HG03558 (cell line): Measurements from ENCODE around the gene AKAP13.
"Not testable (repeated sequence)": the region's sequence is repeated elsewhere in the genome, so short reads cannot be mapped to it uniquely, and the experiment has no call there.

Experiments used
- ATAC-seq: cut with Tn5 transposase; IDR thresholded peaks from one replicate; pipeline ENCODE4 v1.9.1; 2021; ENCODE audit warnings: moderate number of reproducible peaks; ENCODE audit not compliant: unreplicated experiment; ENCODE audit errors: extremely low read depth

The AKAP13 gene

DNA sequence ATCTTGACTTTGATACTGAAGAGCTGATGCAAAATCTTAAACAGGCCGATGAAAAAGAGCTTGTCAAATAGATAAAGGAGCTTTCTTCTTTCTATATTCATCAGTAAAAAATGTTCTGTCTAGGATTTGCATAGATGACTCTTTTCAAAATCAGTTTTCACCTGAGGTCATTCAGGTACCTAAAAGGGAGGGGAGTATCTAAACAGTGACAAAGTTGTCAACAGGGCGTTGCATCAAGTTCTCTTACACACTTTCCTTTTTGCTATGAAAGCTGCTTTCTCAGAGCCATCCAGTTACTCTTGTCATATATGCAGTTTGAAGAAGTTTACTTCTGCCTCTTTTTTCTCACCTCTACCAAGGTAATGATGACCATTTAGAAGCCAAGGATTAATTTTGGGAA lies 60.0 kb downstream of the AKAP13 start:
- ATAC-seq = no peak

DNA sequence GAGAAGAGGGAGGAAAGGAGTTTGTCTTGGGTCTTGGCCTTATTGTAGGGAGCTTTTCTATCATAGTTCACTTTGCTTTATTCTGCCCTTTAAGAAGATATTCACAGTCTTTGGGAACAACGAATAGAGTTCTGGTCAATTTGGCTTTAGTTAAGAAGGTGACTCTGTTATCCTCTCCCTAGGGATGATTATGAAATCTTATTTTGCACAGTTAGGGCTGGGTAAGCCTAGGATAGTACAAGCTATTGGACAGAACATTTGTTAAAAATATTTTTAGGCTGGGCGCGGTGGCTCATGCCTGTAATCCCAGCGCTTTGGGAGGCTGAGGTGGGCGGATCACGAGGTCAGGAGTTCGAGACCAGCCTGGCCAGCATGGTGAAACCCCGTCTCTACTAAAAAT lies 61.5 kb downstream of the AKAP13 start:
- not testable (repeated sequence) for ATAC-seq

DNA sequence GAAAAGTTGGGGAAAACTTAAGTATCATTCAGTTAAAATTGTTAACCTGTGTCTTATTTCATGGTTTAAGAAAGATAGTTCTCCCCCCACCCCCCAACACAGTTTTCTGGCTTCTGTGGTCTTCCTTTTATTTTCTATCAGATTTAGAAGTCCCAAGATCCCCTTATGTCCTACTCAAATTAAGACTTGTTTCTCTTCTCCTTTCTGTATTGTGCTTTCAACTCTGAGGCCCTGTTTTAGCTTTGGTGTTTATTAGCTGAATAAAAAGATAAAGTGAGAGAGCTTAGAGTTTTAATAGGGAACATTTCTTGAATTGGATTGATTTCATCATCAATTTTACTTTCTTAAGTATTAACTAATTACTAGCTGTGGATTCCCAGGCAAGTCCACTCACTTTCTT lies 62.6 kb downstream of the AKAP13 start:
- no peak for ATAC-seq

DNA sequence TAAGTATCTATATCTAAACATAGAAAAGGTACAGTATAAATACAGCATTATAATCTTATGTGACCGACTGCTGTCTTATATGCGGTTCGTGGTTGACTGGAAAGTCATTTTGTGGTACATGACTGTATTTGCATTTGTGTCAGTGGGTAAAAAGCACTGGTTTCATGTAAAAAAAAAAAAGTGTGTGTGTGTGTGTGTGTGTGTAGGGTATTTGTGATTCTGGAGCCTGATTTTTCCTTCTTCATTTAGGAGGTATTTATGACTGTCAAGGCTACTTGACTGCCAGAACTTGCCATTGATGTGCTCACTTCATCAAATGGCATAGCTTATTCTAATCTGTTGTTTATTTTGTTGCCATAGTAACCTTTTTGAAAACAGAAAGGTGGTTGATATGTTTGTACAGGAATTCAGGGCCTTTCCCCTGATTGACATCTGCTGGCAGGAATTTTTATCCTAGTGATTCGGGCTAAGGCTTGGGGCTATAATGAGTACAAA lies 63.2 kb downstream of the AKAP13 start:
- no peak for ATAC-seq

DNA sequence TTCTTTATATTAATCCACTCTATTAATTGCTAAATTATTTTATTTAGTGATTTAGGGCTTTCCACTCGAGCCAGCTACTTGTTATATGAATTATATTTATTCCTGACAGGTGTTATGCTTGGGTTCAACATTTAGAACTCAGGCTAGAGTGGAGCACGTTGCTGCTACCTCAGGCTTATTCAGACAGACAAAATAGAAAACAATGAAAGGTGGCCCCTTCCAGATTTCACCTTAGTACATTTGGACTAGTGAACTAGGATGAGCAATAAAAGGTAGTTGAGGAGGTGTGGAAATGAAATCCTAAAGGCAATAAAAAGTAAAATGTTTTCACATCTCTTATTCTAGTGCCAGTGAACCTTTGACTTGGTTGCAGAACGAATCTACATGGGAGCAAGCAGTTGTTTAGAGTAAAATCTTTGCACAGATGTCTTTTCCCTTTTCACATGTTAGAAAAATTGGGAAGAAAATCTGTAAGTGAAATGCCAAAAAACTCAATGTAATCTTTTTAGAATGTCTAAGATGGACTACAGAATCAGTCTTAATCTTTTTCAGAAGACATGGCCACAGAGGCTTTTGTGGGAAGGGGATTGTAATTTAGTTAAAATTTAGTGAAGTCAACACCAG lies 63.8 kb downstream of the AKAP13 start:
- ATAC-seq = no peak

DNA sequence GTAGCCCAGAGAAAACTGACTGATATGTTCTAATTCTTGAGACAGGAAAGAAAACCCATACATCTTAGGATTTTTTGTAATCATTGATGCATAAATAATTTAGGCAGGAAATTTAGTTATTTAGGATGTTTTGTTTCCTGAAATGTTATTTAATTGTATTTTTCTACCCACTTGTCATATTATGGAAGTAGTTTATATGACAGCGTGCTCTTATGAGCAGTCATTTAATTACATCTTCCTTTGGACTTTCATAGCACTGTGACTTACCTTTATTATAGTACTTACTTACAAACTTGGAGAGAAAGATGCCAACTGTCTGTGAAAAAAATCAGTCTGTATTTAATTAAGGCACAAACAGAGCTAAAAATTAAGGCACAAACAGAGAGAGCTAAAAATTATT lies 65.0 kb downstream of the AKAP13 start:
- ATAC-seq = no peak

DNA sequence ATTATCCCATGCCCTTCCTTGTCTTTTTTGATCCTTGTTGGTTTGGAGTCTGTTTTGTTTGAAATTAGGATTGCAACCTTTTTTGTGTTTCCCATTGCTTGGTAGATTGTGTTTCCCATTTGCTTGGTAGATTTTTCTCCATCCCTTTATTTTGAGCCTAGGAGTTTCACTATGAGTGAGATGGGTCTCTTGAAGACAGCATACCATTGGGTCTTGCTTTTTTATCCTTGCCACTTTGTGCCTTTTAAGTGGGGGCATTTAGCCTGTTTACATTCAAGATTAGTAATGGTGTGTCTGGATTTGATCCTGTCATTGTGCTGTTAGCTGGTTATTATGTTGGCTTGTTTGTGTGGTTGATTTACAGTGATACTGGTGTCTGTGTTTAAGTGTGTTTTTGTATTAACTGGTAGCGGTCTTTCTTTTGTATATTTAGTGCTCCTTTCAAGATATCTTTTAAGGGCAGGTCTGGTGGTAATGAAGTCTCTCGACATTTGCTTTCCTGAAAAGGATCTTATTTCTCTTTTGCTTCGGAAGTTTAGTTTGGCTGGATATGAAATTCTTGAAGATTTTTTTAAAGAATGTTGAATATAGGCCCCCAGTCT lies 70.8 kb downstream of the AKAP13 start:
- ATAC-seq = no peak

DNA sequence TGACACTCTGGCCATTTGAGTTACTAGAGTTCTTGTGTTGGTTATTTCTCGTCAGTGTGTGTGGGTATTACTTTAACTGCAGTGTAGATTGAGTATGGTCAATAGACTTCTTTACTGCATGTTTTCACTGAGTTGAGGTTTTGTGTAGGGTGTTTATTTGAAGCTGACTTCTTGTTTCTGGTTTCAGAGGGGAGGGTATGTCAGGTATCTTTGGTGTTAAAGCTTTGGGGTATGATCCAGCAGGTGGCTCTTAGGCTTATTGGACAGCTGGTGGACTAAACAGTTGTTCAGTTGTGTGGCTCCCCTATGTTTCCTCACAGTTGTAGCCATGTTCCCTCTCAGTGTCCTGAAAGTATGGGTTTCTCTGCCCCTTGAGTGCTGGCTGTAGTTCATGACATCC lies 72.0 kb downstream of the AKAP13 start:
- no peak for ATAC-seq

DNA sequence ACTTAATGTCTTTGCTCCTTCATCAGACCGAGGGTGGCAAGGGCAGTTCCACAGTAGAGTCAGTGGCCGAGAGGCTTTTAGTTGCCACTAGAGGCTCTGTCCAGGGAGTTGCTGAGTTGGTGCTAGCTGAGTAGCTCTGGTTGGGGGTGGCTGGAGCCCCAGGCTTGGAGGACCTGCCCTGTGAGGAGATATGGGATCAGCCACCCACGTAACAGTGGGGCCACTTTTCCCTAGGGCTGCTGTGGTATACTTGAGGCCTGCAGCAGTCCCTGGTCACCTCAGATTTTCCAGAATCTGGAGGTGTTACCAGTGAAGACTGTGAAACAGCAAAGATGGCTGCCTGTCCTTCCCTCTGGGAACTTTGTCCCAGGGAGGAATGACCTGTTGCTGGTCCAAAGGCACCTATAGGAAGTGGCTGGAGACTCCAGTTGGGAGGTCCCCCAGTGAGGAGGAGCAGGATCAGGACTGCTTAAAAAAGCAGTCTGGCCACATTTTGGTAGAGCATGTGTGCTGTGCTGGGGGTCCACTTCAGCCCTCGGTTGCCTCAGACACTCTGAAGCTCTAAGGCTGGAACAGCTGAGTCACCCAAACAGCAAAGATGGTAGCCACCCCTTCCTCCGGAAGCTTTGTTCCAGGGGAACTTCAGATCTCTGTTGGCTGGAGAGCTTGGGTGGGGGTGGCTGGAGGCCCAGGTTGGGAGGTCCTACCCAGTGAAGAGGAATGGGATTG lies 72.9 kb downstream of the AKAP13 start:
- ATAC-seq = no peak

DNA sequence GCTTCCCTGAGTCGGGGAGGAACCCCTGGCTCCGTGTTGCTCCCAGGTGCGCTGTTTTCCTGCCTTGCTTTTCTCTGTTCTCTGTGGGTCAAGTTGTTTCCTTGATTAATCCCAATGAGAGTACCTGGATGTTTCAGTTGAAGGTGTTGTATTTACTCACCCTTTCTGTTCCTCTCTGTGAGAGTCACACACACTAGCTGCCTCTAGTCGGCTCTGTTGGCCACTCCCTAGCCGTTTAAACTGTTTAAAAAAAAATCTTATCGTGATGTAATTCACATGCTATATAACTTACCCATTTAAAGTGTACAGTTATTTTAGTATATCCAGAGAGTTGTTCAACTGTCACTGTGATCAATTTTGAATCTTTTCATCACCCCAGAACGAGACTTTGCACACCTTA lies 74.0 kb downstream of the AKAP13 start:
- ATAC-seq = no peak

DNA sequence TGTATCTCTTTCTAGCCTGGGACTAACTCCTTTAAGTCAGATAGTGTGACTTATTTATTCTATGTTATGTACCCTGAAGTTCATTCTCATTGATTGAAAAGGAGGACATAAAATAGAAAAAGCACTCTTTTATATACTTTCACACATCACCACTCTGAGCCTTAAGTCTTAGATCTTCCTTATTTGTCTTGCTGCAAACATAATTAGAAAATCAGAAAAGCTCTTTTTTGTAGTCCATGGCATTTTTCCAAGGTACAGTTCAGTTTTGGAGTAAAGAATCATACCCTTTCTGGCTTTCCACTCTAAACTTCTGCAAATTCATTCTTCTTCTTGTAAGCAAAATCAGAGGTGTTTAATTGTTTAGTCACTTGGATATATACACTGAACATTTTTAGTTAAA lies 75.5 kb downstream of the AKAP13 start:
- no peak for ATAC-seq

DNA sequence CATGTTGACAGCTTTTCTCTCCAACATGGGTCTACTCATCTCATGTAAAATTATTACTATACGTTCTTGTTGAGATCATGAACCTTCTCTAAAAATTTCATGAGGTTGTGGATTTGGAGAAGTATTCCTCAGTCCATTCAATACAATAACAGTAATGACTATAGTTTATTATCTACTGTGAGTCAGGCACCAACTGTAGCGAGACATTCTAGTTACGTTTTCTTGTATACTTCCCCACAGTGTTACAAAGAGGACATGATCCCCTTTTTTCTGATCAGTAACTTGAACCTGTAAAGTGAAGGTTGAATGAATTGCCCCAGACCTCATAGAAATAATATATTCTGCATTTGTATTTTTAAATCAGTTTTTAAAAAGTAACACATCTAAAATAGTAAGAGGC lies 76.4 kb downstream of the AKAP13 start:
- ATAC-seq = peak; percentile 34

DNA sequence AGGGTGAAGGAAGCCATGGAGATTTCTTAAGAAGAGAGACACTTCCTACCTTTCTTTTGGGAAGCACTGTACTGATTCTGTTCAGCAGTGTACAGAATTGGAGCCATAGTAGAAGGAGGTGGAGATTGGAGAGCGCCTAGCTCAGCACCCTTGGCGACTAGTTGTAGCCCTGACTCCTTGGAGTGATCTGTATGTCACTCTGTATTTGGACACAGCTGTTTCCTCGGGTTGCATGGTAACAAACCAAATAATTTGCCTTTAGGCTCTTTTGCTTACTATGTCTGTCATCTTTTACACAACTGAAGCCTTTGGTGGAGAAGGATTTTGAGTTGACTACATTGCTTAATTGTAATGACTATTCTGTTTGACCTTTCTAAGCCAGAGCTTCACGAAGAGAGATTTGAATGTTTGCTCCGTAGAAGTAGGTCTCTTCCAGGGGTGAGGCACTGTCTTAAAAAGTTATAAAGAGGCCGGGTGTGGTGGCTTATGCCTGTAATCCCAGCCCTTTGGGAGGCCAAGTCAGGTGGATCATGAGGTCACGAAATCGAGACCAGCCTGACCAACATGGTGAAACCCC lies 77.1 kb downstream of the AKAP13 start:
- ATAC-seq = peak; percentile 56

DNA sequence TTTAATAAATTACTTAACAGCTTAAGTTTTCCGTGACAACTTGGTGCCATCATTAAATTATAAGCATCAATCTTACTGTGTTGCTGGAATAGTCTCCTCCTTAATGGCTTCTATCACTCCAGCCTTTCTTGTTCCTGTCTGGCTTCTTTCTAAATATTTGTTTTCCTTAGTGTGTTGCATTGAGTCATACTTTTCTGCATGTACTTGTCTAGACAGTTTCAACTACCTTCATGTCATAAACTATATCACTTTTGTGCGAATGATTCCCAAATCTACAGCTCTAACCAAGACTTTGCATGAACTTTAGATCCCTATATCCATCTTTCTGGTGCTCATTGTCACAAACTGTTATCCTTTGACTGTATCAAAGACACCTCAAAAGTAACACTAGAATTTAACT lies 78.4 kb downstream of the AKAP13 start:
- ATAC-seq = no peak

DNA sequence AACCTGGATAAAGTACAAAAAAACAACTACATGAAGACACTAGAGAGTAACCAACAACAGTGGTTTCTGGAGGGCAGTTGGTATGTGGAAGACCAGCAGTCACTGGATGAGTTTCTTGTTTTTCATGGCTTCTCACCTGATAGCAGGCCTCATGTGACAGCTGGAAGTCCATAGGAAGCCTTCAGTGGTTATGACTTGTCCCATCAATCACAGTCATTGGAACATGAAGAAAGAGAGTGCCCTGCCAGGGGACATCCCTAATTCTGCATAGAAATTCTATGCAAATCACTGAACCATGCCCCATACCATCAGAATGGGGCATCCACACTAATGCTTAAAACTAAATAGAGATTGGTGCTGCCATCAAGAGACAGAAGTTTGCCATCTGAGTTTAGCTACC lies 81.6 kb downstream of the AKAP13 start:
- no peak for ATAC-seq

DNA sequence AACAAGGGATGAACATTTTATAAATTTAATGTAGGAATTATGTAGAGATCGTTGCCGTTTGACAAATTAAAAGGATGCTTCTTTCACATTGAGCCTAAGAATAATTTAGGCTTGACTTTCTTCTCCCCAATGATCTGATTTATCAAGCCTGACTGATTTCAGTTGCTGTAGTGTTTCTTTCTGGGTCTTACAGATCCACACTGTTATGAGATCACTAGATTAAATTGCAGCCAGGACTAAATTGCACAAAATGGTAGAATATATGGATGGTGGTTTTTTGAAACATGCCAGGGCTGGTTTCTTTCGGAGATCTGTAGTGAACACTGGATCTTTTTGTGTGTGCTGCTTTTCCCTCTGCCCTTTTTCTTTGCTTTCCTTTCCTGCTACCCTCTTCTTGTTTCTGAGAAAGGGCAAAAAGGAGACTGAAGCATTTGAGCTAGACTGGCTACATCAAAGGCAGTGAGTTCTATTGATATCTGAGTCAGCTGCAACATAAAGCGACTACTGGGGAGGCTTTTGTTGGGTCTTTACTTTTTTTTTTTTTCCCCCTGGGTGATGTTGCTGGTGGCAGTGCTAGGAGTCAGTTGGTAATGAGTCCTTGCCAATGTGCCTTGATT lies 83.0 kb downstream of the AKAP13 start:
- ATAC-seq = no peak

DNA sequence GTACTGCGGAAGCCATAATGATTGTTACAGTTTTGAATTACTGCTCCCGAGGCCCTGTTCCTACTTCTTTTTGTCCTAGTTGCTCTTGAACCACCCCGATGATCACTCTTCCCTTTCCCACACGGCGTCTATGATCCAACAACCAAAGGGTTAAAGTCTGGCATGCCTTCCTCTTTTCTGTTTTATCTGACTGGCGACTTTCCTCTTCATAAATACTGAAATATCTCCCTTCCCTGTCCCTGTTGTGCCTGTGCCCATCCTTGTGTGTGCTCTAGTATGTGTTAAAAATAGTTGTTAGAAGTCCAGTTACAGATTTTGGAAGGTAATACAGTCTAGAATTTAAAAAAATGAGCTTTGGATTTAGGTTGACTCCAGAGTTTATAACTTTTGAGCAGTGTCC lies 83.6 kb downstream of the AKAP13 start:
- ATAC-seq = no peak

DNA sequence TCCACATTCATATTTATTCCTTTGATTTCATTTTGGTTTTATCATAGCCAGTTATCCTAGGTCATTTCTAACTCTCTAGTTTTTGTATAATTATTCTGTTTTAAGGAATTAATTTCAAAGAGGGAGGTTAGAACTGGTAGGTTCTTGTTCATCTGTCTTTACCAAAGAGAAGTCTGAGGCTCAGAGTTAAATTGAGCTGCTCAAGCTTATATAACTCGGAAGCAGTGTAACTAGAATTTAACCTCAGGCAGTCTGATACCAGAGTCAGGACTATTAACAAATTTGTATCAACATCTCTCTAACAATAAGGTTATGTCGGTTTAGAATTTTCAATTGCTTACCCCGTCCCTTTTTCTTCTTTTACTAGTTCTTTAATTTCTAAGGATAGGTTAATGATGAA lies 84.1 kb downstream of the AKAP13 start:
- no peak for ATAC-seq

DNA sequence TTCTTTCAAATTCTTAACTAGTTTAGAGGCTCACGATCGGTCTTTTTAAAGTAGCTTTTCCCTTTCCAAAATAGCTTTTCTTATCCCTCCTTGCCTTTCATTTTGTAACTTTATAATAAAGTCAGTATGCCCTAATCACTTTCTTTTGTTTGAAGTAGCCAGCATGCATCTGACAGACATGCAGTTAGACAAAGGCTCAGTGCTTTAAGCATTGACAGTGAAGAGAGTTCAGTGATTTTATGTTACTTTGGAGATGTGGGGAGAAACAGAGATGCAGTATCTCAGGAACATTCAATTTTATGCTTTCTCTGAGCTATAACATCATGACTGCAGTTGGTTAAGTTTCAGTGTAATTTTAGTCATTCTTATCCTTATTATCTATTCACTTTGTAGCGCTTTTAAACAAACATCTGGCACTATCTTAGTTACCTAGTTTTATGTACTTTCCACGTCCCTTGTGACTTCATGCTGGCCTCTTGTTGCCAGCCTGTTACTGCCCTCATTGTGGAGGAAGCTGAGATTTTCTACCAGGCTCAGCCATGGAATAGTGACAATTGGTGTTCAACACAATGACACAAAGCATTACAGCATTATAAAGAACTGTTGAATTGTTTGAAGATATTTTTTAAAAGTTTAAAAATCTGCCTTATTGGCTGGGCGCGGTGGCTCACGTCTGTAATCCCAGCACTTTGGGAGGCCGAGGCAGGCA lies 90.3 kb downstream of the AKAP13 start:
- ATAC-seq = no peak

DNA sequence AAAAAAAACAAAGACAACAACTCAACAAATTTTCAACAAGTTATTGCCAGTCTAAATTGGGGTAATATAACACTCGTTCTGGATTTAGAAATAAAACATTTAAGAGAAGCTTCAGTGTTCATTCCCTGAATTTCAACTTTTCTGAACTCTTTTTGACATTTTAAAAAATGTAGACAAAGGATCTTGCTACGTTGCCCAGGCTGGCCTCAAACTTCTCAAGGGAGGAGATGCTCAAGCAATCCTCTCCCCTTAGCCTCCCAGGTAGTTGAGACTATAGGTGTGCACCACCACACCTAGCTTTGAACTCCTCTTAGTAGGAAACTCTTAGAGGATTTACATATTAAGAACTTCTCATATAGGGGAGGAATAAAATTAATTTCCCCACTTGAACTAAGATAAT lies 91.9 kb downstream of the AKAP13 start:
- no peak for ATAC-seq
